ENCODE data around the gene RBCK1.

Gene RBCK1

DNA sequence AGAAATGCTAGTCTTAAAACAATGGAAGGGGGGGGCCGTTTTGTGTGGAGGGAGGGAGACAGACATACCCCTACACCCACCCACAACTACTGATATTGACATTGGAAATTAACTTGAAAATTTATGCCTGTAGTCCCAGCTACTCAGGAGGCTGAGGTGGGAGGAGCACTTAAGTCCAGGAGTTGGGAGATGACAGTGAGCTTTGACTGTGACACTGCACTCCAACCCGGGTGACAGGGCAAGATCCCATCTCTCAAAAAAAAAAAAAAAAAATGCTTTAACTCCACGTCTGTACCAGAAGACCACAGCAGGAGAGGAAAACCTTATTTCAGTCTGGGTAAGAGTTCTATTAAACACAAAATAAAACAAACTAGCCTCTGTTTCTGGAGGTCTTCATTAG, 52.1 kb downstream of the RBCK1 start:
- TF ChIP-seq, protein P1, sequence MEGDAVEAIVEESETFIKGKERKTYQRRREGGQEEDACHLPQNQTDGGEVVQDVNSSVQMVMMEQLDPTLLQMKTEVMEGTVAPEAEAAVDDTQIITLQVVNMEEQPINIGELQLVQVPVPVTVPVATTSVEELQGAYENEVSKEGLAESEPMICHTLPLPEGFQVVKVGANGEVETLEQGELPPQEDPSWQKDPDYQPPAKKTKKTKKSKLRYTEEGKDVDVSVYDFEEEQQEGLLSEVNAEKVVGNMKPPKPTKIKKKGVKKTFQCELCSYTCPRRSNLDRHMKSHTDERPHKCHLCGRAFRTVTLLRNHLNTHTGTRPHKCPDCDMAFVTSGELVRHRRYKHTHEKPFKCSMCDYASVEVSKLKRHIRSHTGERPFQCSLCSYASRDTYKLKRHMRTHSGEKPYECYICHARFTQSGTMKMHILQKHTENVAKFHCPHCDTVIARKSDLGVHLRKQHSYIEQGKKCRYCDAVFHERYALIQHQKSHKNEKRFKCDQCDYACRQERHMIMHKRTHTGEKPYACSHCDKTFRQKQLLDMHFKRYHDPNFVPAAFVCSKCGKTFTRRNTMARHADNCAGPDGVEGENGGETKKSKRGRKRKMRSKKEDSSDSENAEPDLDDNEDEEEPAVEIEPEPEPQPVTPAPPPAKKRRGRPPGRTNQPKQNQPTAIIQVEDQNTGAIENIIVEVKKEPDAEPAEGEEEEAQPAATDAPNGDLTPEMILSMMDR (IDR thresholded peaks at IDR 0.05; ENCODE audit: insufficient read depth, low read depth, low read length, missing control alignments), result no peak
- no peak overlapping the region for H3K4me3 ChIP-seq (ENCODE audit: low read depth, low read length)

DNA sequence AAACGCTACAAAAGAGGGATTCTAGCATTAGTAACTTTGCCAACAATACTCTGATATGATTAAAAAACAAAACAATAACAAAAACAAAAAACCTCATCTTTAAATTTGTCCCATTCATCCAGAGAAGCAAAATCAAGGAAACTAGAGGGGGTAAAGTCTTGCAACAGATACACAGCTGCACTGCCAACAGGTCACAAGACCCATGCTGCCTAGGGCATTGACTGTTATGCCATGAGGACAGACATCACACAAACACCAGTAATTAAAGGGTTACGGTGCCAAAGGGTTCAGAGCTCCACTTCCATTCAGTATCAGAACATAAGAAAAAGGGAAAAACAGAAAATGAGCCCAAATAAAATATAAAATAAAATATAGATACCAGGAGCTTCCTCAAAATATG, 52.6 kb downstream of the RBCK1 start:
- TF ChIP-seq, protein P1 (IDR thresholded peaks at IDR 0.05; ENCODE audit: insufficient read depth, low read depth, low read length, missing control alignments), result no peak
- H3K4me3 ChIP-seq (ENCODE audit: low read depth, low read length), result peak overlapping the region; percentile 77
- no peak for DNase-seq (ENCODE audit: low read depth)

More for the DNA sequence above, 52.1 kb downstream of the RBCK1 start:
- DNase-seq (ENCODE audit: low read depth), result no peak

DNA sequence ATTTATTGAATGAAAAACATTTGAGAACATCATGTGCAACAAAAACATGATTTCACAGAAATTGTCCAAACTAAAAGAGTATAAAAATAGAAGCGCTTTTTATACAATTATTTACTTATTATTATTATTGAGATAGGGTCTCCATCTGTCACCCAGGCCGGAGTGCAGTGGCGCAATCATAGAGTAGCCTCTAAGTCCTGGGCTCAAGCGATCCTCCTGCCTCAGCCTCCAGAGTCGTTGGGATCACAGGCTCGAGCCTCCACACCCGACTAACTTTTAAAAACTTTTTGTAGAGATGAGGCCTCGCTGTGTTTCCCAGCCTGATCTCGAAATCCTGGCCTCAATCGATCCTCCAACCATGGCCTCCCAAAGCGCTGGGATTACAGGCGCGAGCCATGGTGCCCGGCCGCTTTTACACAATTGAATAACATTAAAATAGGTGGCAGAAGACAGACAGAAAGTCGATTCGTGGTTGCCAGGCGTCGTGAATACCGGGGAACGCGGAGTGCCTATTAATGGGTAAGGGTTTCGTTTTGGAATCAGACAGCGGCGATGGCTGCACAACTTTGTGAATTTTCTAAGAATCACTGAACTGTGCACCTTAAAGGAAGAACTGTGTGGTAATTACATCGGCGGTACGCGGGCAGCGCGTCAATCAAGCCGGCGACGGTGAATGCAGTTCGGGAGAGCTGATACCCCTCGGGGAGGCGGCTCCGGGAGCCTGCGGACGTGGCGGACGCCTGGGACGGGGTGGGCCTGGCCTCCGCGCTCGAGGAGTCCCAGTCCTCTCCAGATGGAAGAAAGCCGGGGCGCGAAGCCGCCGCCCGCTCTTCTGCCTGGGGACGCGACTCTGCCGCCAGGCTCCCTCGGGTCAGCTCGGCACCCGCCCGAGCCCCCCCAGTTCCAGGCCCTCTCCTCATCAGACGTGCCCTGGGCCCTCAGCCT, 53.4 kb downstream of the RBCK1 start:
- H3K4me3 ChIP-seq (ENCODE audit: low read depth, low read length), result peak overlapping the region; percentile 77
- TF ChIP-seq, protein P1 (IDR thresholded peaks at IDR 0.05; ENCODE audit: insufficient read depth, low read depth, low read length, missing control alignments), result no peak
- peak; percentile 56 for DNase-seq (ENCODE audit: low read depth)

DNA sequence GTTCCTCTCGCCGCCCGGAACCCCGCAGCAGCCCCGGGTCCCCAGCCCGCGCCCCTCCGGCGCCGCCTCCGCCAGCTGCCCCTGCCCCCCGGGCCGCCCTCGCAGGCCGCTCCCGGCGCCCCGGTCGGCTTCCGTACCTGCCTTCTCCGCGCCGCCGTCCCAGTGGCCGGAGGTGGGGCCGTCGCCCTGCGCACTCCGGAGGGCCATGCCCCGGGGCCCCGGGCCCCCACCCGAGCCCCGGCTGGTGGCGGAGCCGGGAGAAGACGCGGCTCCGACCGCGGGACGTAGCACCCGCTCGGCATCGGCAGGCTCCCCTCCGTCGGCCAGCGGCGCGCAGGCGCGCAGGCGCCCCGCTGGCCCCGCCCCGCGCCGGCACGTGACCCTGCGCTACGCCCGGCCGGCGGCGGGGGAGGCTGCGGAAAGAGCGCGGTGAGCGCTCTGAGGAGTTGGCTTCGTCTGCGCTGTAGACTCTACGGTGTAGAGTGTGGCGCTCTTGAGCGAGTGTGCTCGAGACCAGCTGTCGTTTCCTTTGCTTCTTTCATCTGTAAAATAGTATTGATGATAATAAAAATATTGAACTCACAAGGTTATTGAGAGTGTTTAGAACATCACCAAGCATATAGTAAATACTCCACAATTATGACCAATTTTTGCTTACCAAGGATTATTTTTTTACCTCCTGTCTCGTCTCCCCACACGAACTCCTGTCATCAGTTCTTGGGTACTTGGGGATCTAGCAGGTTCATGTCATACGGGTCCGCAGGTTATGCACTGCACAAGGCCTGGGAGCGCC, 54.3 kb downstream of the RBCK1 start, which contains the start of gene TBC1D20:
Gene TBC1D20 (minus strand): TSS at position 335 of the 793 bp plus-strand sequence. CDS start 128 bp downstream, at position 207.
- TF ChIP-seq, protein P1 (IDR thresholded peaks at IDR 0.05; ENCODE audit: insufficient read depth, low read depth, low read length, missing control alignments), result no peak
- DNase-seq (ENCODE audit: low read depth), result peak; percentile 92
- peak within 1 kb of the TSS; percentile 77 for H3K4me3 ChIP-seq (ENCODE audit: low read depth, low read length)

DNA sequence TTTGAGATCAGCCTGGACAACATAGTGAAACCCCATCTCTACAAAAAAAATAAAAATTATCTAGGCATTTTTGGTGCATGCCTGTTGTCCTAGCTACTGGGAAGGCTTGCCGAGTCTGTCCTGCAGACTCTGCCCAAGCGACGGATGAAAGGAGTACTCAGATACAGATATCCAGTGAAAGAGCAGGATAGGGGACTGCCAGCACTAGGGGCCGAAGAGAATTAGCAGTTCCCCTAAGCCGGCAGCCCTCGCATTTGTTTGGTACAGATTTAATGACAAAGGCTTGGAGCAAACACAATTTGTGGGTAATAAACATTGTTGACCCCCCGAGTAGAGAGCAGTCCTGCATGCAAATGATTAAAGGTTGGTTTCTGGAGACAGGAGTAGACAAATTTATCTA, 59.7 kb downstream of the RBCK1 start:
- TF ChIP-seq, protein P1 (IDR thresholded peaks at IDR 0.05; ENCODE audit: insufficient read depth, low read depth, low read length, missing control alignments), result no peak
- DNase-seq (ENCODE audit: low read depth), result no peak
- no peak overlapping the region for H3K4me3 ChIP-seq (ENCODE audit: low read depth, low read length)

DNA sequence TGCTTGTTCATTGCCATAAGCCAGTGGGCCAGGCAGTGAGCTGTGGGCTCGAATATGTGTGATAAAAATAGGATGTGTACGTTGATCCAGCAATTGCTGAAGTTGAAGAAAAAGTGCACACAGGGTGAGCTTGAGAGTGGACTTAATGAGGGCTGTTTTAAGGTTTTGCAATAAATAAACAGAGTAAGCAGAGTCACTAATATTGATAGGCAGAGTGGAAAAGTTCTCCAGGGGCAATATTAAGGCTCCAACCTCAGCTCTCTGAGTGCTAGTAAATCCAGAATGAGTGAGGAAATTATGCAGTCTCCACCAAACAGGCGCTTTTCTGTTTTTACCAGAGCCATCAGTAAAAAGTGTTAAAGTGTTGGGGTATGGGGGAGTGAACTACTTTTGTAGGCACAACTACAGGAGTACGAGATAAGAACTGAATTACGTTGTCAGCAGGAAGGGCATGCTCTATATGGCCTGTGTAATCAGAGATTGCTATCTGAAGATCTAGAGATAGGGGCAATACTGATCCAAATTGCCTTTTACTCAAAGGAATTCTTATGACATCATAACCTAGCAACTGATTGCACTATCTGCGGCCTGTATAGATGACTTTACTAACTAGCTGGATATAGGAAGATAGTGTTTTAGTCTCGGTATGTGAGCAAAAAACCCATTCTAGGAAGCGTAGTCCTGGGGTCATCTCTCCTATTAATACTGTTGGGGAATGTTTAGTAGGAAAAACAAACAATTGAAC, 61.8 kb downstream of the RBCK1 start:
- no peak for DNase-seq (ENCODE audit: low read depth)
- TF ChIP-seq, protein P1 (IDR thresholded peaks at IDR 0.05; ENCODE audit: insufficient read depth, low read depth, low read length, missing control alignments), result no peak
- no peak overlapping the region for H3K4me3 ChIP-seq (ENCODE audit: low read depth, low read length)

All from GM12865 (cell line).